ENCODE results near the gene HPCAL1.

GRCh38 chr2:10369269-10370255, 66.9 kb downstream of the HPCAL1 start:
- TF ChIP-seq SIN3A (conservative IDR thresholded peaks at IDR 0.05 in 1 of 2, IDR thresholded peaks at IDR 0.05 in 1 of 2; ENCODE audit: low read depth in 1 of 2, low read length in 2 of 2) (no peak), EZH2 (IDR thresholded peaks at IDR 0.05; ENCODE audit: low read depth, low read length, severe bottlenecking) (no peak), RAD21 (IDR thresholded peaks at IDR 0.05 in 1 of 2, conservative IDR thresholded peaks at IDR 0.05 in 1 of 2; ENCODE audit: low read depth in 2 of 2, low read length in 2 of 2) (no peak), JUN (IDR thresholded peaks at IDR 0.05; ENCODE audit: low read depth, low read length) (no peak), CTCF (IDR thresholded peaks at IDR 0.05; ENCODE audit: control extremely low read depth in 1 of 3, insufficient read depth in 1 of 3, low read depth in 1 of 3, low read length in 3 of 3) (no peak), EGR1 (IDR thresholded peaks at IDR 0.05; ENCODE audit: borderline replicate concordance, low read depth, low read length) (no peak), YY1 (IDR thresholded peaks at IDR 0.05; ENCODE audit: low read depth, low read length) (no peak), KDM1A (IDR thresholded peaks at IDR 0.05; ENCODE audit: borderline replicate concordance, low read length) (no peak), RFX5 (IDR thresholded peaks at IDR 0.05; ENCODE audit: borderline replicate concordance, low read depth, low read length) (no peak), CREB1 (IDR thresholded peaks at IDR 0.05) (no peak), ATF3 (IDR thresholded peaks at IDR 0.05; ENCODE audit: insufficient read depth, low read depth, low read length) (no peak), TEAD4 (IDR thresholded peaks at IDR 0.05; ENCODE audit: low read depth, low read length) (no peak), POLR2AphosphoS5 (IDR thresholded peaks at IDR 0.05; ENCODE audit: low read depth, low read length) (no peak), CEBPB (IDR thresholded peaks at IDR 0.05; ENCODE audit: low read depth, low read length) (no peak)
